ENCODE results near the gene GNMT. TPM values are rescaled to one million over a fixed set of nuclear protein-coding genes. Genes with fewer than 3 reads are reported as not detected.

Gene GNMT
- total RNA-seq, 1 donor from 2014 or later, result 1.5 TPM

GRCh38 chr6:42967228-42967627 lies 6.7 kb downstream of the GNMT start:
- H3K36me3 Mint-ChIP-seq (ENCODE audit: low read depth), result no peaks in the 10 kb centered on the region
- TF ChIP-seq CTCF (conservative IDR thresholded peaks at IDR 0.05), result no peak
- no peak overlapping the region for H3K4me3 Mint-ChIP-seq
- H3K4me1 Mint-ChIP-seq, result no peaks in the 10 kb centered on the region
- H3K27me3 Mint-ChIP-seq (ENCODE audit: low read depth), result peaks cover 6% of the 10 kb centered on the region
- no peak for DNase-seq (ENCODE audit: low read depth, low spot score)
- no peaks in the 10 kb centered on the region for H3K9me3 Mint-ChIP-seq
- H3K27ac Mint-ChIP-seq (ENCODE audit: unreplicated experiment), result no peak overlapping the region

GRCh38 chr6:42968126-42968701 lies 7.7 kb downstream of the GNMT start:
- DNase-seq (ENCODE audit: low read depth, low spot score), result no peak
- no peaks in the 10 kb centered on the region for H3K4me1 Mint-ChIP-seq
- no peak overlapping the region for H3K27ac Mint-ChIP-seq (ENCODE audit: unreplicated experiment)
- TF ChIP-seq CTCF (conservative IDR thresholded peaks at IDR 0.05), result no peak
- no peaks in the 10 kb centered on the region for H3K36me3 Mint-ChIP-seq (ENCODE audit: low read depth)
- no peak overlapping the region for H3K4me3 Mint-ChIP-seq
- no peaks in the 10 kb centered on the region for H3K9me3 Mint-ChIP-seq
- no peaks in the 10 kb centered on the region for H3K27me3 Mint-ChIP-seq (ENCODE audit: low read depth)

GRCh38 chr6:42968783-42969182 lies 8.2 kb downstream of the GNMT start:
- Mint-ChIP-seq H3K27me3 (ENCODE audit: low read depth) (no peaks in the 10 kb centered on the region), H3K4me3 (no peak overlapping the region), H3K4me1 (no peaks in the 10 kb centered on the region), H3K36me3 (ENCODE audit: low read depth) (peaks cover 1% of the 10 kb centered on the region), H3K9me3 (no peaks in the 10 kb centered on the region), H3K27ac (ENCODE audit: unreplicated experiment) (no peak overlapping the region)
- no peak for DNase-seq (ENCODE audit: low read depth, low spot score)
- TF ChIP-seq CTCF (conservative IDR thresholded peaks at IDR 0.05), result no peak

GRCh38 chr6:42969431-42969830 lies 8.9 kb downstream of the GNMT start:
- H3K9me3 Mint-ChIP-seq, result no peaks in the 10 kb centered on the region
- no peak overlapping the region for H3K27ac Mint-ChIP-seq (ENCODE audit: unreplicated experiment)
- DNase-seq (ENCODE audit: low read depth, low spot score), result no peak
- TF ChIP-seq CTCF (conservative IDR thresholded peaks at IDR 0.05), result no peak
- peaks cover 4% of the 10 kb centered on the region for H3K36me3 Mint-ChIP-seq (ENCODE audit: low read depth)
- H3K27me3 Mint-ChIP-seq (ENCODE audit: low read depth), result no peaks in the 10 kb centered on the region
- no peak overlapping the region for H3K4me3 Mint-ChIP-seq
- no peaks in the 10 kb centered on the region for H3K4me1 Mint-ChIP-seq

- DNase-seq (ENCODE audit: low read depth, low spot score), result no peak
- Mint-ChIP-seq H3K27ac (ENCODE audit: unreplicated experiment) (peak overlapping the region; percentile 78), H3K36me3 (ENCODE audit: low read depth) (peaks cover 4% of the 10 kb centered on the region), H3K4me1 (no peaks in the 10 kb centered on the region), H3K4me3 (no peak overlapping the region), H3K27me3 (ENCODE audit: low read depth) (no peaks in the 10 kb centered on the region), H3K9me3 (no peaks in the 10 kb centered on the region)
- no peak for TF ChIP-seq CTCF (conservative IDR thresholded peaks at IDR 0.05)
Measured at GRCh38 chr6:42969934-42970333, 9.4 kb downstream of the GNMT start.
